HG02678 (cell line): ENCODE results near the gene SOX4.

ENCODE experiments used
- ATAC-seq: cut with Tn5 transposase; IDR thresholded peaks from one replicate; pipeline ENCODE4 v1.9.1; 2021; ENCODE audit warnings: mild to moderate bottlenecking, moderate library complexity; ENCODE audit not compliant: unreplicated experiment

SOX4 gene

GRCh38 chr6:21612067-21612745 lies 18.7 kb downstream of the SOX4 start:
- no peak for ATAC-seq

- no peak for ATAC-seq
These were observed 20.3 kb downstream of the SOX4 start for GRCh38 chr6:21613809-21614208.

- ATAC-seq, result no peak
These were observed 20.7 kb downstream of the SOX4 start for GRCh38 chr6:21614226-21614625.

- ATAC-seq, result no peak
These were observed 22.0 kb downstream of the SOX4 start for GRCh38 chr6:21615504-21615903.

- ATAC-seq, result no peak
These were observed 22.5 kb downstream of the SOX4 start for GRCh38 chr6:21616005-21616404.

- ATAC-seq, result no peak
These were observed 32.1 kb downstream of the SOX4 start for GRCh38 chr6:21625642-21626041.

- no peak for ATAC-seq
These were observed 33.2 kb downstream of the SOX4 start for GRCh38 chr6:21626756-21627155.

- ATAC-seq, result no peak
These were observed 34.6 kb downstream of the SOX4 start for GRCh38 chr6:21628160-21628559.

- no peak for ATAC-seq
These were observed 40.1 kb downstream of the SOX4 start for GRCh38 chr6:21633511-21634109.

- ATAC-seq, result no peak
These were observed 41.0 kb downstream of the SOX4 start for GRCh38 chr6:21634582-21634981.

GRCh38 chr6:21636876-21637275 lies 43.3 kb downstream of the SOX4 start:
- ATAC-seq, result no peak

GRCh38 chr6:21639316-21639715 lies 45.8 kb downstream of the SOX4 start:
- no peak for ATAC-seq
